ENCODE measurements around the gene RNF31.
A peak's percentile ranks its signal among the peaks of the same experiment; 100 is the strongest.
"Not testable (repeated sequence)": the region's sequence is repeated elsewhere in the genome, so short reads cannot be mapped to it uniquely, and the experiment has no call there.

RNF31 gene

DNA sequence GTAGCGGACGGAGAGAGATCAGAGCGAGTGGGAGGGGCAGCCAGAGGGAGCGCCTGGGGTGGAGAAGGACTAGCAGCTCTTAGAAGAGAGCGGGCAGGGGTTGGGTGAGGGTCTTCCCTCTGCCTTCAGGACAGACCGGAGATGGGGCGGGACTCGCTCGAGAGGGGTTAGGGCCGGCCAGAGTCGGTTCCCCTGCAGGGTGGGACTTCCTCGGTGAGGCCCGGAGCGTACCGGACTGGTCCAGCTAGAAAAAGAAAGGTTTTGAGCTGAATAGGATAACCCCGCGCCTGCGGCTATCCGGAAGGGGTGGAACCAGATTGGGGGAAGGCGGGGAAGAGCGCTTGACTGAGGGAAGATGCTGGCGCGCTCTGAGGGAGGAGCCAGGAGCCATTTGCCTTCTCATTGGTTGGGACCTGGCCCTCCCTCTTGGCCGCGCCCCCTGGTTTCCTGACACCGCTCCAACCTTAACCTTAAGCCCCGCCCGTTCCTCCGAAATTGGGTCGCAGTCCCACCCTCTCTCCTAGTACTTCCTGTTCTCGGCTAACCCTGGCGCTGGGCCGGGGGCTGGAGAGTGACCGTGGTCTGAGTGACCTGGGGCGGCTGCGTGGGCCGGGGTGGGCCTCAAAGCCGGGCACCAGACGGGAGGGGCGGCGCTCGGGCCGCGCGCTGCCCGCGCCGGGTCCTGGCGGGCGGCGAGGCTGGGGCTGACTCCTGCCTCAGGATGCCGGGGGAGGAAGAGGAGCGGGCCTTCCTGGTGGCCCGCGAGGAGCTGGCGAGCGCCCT is at the start of gene RNF31:
RNF31 (plus strand) TSS at position 521 of the 783 bp plus-strand sequence; CDS start at position 722, 201 bp downstream.
- DNase-seq, result peak; percentile 99

GRCh38 chr14:24098229-24098926 is 48.9 kb upstream of the RNF31 start:
- no peak for DNase-seq

GRCh38 chr14:24098927-24099813 is 48.1 kb upstream of the RNF31 start:
- DNase-seq, result no peak

- DNase-seq, result no peak
Measured at GRCh38 chr14:24100197-24100981, 46.9 kb upstream of the RNF31 start.

DNA sequence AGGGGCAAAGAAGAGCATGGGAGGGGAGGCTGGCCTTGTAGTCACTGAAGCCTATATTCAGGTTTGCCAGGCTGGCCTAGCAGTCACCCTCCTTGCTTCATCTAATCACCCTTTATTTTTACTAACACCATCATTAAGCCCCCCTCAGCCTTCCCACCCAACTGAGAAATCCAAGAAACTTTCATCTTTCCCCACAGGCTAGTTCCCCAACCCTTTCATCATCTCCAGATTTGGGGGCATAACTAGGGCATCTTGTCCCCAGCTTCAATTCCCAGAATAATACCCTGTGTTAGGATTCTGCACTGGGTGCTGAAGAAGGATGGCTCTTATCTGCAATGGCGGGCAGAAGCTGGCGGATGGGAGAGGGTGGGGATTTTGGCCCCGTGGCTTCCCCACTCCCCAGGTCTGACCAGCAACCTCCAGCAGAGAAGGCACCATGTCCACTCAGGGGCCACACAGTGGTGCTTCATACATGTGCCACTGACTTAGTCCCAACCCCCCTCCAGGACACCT is 46.3 kb upstream of the RNF31 start:
- no peak for DNase-seq

GRCh38 chr14:24102357-24103048 is 44.8 kb upstream of the RNF31 start:
- no peak for DNase-seq

GRCh38 chr14:24103451-24103850 is 43.8 kb upstream of the RNF31 start:
- DNase-seq, result no peak

DNA sequence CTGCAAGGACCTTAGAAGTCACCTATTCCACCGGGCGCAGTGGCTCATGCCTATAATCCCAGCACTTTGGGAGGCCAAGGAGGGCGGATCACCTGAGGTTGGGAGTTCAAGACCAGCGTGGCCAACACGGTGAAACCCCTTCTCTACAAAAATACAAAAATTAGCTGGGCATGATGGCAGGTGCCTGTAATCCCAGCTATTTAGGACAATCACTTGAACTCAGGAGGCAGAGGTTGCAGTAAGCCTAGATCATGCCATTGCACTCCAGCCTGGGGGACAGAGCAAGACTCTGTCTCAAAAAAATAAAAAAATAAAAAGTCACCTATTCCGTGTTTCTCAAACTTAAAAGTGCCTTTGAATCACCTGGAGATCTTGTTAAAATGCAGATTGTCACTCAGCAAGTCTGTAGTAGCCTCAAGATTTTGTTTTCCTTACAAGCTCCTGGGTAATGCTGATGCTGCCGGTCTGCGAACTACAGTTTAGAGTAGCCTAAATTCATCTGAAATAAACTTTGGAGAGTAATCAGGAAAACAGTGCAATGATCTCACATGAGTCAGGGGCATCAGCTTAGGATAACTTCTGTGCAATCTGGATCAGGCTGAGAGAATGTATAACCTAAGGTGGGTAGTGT is 41.6 kb upstream of the RNF31 start:
- DNase-seq, result not testable (repeated sequence)

DNA sequence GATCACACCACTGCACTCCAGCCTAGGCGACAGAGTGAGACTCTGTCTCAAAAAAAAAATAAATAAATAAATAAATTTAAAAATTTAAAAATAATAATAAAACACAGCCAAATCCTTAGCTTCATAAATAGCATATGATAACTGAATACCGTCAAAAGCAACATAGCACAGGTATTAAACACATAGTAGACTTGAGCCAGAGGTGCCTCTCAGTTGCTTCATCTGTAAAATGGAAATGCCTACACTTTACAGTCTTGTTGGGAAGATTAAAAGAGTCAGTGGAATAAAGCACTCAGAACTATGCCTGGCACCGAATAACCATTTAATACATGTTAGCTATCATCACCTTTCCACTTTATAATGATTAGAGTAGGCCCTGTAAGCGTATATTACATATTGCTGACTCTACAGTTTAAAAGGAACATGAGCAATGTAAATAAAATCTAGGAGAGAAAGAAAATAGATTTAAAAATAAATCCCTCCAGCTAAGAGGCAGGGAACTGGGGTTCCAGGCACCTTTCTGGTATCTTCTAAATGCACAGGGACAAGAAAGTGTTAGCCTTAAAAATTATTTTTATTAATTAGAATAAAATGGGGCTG is 40.5 kb upstream of the RNF31 start:
- no peak for DNase-seq

DNA sequence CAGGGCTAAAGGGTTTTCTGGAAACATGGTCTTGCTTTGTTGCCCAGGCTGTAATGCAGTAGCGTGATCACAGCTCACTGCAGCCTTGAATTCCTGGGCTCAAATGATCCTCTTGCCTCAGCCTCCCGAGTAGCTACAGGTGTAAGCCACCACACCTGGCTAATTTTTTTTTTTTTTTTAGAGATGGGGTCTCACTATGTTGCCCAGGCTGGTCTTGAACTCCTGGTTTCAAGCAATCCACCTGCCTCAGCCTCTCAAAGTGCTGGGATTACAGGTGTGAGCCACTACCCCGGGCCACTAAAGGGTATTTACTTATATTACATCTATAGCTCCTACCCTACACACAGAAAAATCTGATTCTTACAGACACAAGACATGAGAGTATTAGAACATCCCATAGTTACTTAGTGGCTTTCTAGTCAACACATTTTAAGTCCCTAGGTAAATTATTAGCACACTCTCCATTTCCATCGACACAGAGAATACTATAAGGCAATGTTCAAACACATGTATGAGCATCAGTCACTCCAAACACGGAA is 38.9 kb upstream of the RNF31 start:
- no peak for DNase-seq

GRCh38 chr14:24110060-24110459 is 37.2 kb upstream of the RNF31 start:
- no peak for DNase-seq

GRCh38 chr14:24110523-24110922 is 36.8 kb upstream of the RNF31 start:
- DNase-seq, result no peak

DNA sequence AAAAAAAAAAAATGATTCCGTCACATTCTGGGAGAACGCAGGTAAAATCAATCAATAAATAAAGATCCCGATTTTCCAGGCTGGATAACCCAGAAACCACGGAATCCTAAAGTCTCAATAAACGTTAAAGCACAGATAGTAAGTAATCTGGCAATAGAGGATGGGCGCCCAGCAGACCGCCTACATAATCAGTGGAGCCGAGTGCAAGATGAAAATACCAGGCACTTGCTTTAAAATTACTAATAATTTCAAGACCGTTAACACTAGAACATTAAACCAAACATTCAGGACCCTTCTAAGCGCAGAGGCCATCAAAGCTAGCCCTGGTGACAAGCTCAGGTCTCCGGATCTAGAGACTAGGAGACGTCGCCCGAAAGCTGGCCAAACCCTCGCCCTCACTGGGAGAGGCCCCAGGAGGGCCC is 33.9 kb upstream of the RNF31 start:
- no peak for DNase-seq

DNA sequence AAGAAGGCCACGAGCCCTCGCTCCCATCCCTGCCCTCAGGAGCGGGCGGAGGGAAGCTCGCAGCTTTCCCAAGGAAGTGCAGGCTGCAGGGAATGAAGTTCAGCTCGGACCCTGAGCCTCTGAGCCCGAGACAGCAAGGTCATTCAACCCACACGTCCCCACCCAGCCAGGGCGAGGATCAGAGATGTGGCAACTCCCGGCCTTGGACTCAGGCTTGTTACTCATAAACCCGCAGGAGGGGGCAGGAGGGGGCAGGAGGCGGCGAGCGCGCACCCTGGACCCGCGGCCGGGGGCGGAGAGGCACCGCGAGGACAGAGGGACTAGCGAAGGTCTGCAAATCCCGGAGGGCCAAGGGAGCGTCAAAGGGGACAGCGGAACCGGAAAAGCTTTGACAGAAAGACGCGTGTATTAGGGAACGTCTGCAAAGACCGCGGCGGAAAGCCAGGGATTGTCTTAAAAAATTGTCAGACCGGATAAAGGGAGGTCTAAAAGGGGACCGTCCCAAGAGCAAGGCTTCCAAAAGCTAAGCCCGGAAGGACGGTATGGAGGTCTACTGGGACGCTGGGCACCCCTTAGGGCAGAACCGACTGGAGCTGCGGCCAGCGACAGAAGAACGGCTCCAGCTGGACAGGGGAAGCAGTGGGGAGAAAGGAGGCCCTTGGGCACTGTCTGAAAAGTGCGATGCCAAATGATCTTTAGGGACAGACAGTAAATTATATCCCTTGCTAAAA is 33.3 kb upstream of the RNF31 start:
- DNase-seq, result peak; percentile 73

DNA sequence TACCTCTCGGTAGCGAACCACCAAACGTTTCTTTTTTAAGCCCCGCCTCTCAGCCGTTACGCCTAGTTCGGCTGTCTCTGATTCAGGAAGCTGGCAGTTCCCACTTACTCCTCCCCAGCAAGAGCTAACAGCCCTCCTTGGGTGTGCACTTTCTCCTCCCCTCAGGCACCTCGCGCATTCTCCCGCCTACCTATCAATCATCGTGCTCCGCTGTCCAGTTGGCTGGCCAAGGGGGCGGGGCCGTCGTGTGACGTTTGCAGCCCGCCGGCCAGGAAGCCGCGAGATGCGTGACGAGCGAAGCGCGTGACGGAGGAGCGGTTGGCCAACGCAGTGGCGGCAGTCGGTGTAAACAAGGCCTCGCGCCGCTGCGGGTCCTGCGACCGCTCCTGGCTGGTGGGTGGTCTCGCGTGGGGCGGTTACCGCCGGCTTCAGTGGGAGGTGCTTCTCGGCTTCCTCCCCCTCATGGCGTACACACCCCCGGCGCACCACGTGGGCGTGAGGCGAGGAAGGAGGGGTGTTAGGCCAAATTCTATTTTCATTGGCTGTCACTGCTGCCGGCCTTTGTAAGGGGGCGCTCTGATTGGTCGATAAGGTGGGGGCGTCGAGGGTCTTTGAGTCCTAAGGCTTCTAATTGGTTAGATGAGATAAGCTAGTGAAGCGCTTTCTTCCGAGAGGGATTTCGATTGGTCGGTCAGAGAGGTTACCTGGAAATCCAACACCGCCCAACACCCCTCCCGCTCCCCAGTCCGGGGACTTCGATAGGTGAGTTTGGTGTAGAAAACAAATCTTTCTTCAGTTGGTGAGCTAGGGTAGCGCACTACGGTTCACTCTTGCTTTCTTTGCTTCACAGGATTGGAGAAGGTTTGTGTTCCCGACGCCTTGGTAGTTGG is 32.5 kb upstream of the RNF31 start, which contains the start of the genes DCAF11 and NRL:
DCAF11 (plus strand) TSS at position 246 of the 890 bp plus-strand sequence. CDS start 818 bp downstream, outside the sequence.
NRL (minus strand) TSS at position 418 of the 890 bp plus-strand sequence. CDS start 32,101 bp downstream, outside the sequence.
- DNase-seq, result peak; percentile 99

GRCh38 chr14:24115422-24116127 is 31.7 kb upstream of the RNF31 start:
- DNase-seq, result no peak

GRCh38 chr14:24116128-24116814 is 31.0 kb upstream of the RNF31 start:
- DNase-seq, result no peak
